ENCODE results near the gene PHACTR2. TPM values are rescaled to one million over a fixed set of nuclear protein-coding genes. Genes with fewer than 3 reads are reported as not detected.

PHACTR2 gene
- total and polyA plus RNA-seq, 2 of the 13 experiments (the other 11 are each of a cell fraction or from before 2014, with no cell fraction given) = 11.3 to 28.2 TPM

DNA sequence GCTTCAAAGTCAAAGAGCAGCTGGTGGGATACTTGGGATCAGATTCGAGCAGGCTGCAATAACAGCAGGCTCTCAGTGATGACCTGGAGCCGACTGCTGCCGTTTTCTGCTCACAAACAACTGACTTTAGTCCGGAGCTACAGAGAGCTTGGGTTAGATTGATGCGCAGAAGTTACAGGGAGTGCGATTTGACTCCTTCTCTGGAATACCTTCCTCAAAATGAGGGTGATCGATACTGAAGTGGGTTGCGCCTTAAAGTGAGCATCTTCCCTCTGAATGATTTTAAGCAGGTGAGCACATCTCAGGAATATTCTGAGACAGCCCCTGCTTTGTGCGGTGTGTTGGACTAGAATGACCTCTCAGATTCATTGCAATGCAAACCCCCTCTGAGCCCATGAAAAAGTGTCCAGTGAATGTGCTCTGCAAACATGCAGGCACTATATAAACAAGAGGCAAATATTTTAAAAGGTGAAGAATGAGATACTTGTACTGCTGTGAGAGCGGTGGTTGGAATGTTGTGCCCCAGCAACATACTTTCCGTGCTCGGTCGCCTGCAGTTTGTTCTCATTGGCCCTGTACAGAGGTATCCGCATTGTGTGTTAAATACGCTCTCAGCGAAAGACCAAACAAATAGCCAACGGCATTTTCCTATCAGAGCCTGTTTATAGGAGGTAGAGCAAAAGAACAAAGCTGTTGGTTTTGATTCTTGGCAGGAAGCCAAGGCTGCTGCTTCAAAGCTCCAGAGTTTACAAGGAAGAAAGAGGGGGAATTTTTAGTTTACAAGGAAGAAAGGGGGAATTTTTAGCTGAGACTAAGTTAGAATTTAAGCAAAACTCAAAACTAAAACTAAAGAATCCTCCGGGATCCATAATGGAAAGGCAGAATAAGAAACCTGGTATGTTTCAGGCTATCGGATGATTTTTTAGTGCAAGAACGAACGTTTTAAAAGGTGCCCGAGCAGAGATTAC, 67.7 kb downstream of the PHACTR2 start (continued):
- TF ChIP-seq, protein P1, sequence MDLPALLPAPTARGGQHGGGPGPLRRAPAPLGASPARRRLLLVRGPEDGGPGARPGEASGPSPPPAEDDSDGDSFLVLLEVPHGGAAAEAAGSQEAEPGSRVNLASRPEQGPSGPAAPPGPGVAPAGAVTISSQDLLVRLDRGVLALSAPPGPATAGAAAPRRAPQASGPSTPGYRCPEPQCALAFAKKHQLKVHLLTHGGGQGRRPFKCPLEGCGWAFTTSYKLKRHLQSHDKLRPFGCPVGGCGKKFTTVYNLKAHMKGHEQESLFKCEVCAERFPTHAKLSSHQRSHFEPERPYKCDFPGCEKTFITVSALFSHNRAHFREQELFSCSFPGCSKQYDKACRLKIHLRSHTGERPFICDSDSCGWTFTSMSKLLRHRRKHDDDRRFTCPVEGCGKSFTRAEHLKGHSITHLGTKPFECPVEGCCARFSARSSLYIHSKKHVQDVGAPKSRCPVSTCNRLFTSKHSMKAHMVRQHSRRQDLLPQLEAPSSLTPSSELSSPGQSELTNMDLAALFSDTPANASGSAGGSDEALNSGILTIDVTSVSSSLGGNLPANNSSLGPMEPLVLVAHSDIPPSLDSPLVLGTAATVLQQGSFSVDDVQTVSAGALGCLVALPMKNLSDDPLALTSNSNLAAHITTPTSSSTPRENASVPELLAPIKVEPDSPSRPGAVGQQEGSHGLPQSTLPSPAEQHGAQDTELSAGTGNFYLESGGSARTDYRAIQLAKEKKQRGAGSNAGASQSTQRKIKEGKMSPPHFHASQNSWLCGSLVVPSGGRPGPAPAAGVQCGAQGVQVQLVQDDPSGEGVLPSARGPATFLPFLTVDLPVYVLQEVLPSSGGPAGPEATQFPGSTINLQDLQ (CRISPR knock-in tag; IDR thresholded peaks at IDR 0.05) = peak; percentile 87; the same call in 1 of the 2 replicates
- TF ChIP-seq, protein P2, sequence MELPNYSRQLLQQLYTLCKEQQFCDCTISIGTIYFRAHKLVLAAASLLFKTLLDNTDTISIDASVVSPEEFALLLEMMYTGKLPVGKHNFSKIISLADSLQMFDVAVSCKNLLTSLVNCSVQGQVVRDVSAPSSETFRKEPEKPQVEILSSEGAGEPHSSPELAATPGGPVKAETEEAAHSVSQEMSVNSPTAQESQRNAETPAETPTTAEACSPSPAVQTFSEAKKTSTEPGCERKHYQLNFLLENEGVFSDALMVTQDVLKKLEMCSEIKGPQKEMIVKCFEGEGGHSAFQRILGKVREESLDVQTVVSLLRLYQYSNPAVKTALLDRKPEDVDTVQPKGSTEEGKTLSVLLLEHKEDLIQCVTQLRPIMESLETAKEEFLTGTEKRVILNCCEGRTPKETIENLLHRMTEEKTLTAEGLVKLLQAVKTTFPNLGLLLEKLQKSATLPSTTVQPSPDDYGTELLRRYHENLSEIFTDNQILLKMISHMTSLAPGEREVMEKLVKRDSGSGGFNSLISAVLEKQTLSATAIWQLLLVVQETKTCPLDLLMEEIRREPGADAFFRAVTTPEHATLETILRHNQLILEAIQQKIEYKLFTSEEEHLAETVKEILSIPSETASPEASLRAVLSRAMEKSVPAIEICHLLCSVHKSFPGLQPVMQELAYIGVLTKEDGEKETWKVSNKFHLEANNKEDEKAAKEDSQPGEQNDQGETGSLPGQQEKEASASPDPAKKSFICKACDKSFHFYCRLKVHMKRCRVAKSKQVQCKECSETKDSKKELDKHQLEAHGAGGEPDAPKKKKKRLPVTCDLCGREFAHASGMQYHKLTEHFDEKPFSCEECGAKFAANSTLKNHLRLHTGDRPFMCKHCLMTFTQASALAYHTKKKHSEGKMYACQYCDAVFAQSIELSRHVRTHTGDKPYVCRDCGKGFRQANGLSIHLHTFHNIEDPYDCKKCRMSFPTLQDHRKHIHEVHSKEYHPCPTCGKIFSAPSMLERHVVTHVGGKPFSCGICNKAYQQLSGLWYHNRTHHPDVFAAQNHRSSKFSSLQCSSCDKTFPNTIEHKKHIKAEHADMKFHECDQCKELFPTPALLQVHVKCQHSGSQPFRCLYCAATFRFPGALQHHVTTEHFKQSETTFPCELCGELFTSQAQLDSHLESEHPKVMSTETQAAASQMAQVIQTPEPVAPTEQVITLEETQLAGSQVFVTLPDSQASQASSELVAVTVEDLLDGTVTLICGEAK (IDR thresholded peaks at IDR 0.05) = no peak
- TF ChIP-seq, protein P2 (CRISPR knock-in tag; IDR thresholded peaks at IDR 0.05) = no peak
- TF ChIP-seq, protein P3, sequence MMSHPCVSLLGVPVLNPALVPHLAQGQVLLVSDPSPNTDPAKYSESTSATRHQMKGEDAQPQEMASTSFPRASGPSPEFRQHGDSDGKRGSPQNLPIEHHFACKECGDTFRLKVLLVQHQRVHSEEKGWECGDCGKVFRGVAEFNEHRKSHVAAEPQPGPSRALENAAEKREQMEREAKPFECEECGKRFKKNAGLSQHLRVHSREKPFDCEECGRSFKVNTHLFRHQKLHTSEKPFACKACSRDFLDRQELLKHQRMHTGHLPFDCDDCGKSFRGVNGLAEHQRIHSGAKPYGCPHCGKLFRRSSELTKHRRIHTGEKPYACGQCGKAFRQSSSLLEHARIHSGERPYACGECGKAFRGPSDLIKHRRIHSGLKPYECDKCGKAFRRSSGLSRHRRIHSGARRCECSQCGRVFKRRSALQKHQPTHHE (CRISPR knock-in tag; IDR thresholded peaks at IDR 0.05; ENCODE audit: borderline replicate concordance) = no peak
- peak; percentile 82 for TF ChIP-seq TCF7 (IDR thresholded peaks at IDR 0.05; ENCODE audit: low read depth)
- no peak; the same call in 1 of the 2 replicates for TF ChIP-seq MEIS1 (CRISPR knock-in tag; IDR thresholded peaks at IDR 0.05; ENCODE audit: borderline replicate concordance)
- TF ChIP-seq, protein P4, sequence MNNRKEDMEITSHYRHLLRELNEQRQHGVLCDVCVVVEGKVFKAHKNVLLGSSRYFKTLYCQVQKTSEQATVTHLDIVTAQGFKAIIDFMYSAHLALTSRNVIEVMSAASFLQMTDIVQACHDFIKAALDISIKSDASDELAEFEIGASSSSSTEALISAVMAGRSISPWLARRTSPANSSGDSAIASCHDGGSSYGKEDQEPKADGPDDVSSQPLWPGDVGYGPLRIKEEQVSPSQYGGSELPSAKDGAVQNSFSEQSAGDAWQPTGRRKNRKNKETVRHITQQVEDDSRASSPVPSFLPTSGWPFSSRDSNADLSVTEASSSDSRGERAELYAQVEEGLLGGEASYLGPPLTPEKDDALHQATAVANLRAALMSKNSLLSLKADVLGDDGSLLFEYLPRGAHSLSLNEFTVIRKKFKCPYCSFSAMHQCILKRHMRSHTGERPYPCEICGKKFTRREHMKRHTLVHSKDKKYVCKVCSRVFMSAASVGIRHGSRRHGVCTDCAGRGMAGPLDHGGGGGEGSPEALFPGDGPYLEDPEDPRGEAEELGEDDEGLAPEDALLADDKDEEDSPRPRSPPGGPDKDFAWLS (CRISPR knock-in tag; IDR thresholded peaks at IDR 0.05; ENCODE audit: borderline replicate concordance) = no peak
- TF ChIP-seq ZNF563 (CRISPR knock-in tag; IDR thresholded peaks at IDR 0.05) = no peak
- TF ChIP-seq HMGA1 (CRISPR knock-in tag; conservative IDR thresholded peaks at IDR 0.05) = no peak
- TF ChIP-seq MAF1 (CRISPR knock-in tag; IDR thresholded peaks at IDR 0.05; ENCODE audit: borderline replicate concordance) = peak; percentile 73; the same call in 1 of the 2 replicates

All from HepG2 (cell line).